ENCODE data around the gene STATH.

DNA sequence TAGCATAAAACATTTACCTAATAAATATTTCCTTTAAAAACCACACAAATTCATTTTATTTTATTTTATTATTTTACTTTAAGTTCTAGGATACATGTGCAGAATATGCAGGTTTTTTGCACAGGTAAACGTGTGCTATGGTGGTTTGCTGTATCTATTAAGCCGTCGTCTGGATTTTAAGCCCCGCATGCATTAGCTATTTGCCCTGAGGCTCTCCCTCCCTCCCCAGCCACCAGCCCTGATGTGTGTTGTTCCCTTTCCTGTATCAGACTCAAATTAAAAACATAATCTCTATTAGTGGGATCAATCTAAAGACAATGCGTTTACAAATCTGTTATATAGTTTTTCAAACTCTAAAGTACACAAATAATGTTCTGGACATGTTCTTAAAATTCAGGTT lies 31.2 kb downstream of the STATH start:
- TF ChIP-seq POLR2A (IDR thresholded peaks at IDR 0.05) = no peak
- TF ChIP-seq, protein P1, sequence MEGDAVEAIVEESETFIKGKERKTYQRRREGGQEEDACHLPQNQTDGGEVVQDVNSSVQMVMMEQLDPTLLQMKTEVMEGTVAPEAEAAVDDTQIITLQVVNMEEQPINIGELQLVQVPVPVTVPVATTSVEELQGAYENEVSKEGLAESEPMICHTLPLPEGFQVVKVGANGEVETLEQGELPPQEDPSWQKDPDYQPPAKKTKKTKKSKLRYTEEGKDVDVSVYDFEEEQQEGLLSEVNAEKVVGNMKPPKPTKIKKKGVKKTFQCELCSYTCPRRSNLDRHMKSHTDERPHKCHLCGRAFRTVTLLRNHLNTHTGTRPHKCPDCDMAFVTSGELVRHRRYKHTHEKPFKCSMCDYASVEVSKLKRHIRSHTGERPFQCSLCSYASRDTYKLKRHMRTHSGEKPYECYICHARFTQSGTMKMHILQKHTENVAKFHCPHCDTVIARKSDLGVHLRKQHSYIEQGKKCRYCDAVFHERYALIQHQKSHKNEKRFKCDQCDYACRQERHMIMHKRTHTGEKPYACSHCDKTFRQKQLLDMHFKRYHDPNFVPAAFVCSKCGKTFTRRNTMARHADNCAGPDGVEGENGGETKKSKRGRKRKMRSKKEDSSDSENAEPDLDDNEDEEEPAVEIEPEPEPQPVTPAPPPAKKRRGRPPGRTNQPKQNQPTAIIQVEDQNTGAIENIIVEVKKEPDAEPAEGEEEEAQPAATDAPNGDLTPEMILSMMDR (IDR thresholded peaks at IDR 0.05) = no peak
- TF ChIP-seq EP300 (IDR thresholded peaks at IDR 0.05) = no peak

Data from ovary (tissue), 3 donors.